DOHH2 (cell line): ENCODE measurements around the gene SPHK1.

Experiments
- EZH2phosphoT487 ChIP-seq: fragments of 200-600 bp; sonication (generic); IDR thresholded peaks from 2 replicates; pipeline ENCODE4 v1.6.1; 2017; ENCODE audit warnings: borderline replicate concordance, mild to moderate bottlenecking, antibody characterized with exemption, low read length, moderate library complexity, mixed read lengths
- TF ChIP-seq, protein P1 (sequence below): fragments of 200-600 bp; sonication (generic); IDR thresholded peaks from one replicate; pipeline ENCODE4 v1.5.1; 2014; ENCODE audit warnings: antibody characterized with exemption, mild to moderate bottlenecking, low read depth, low read length; ENCODE audit not compliant: poor library complexity, severe bottlenecking

DNA sequence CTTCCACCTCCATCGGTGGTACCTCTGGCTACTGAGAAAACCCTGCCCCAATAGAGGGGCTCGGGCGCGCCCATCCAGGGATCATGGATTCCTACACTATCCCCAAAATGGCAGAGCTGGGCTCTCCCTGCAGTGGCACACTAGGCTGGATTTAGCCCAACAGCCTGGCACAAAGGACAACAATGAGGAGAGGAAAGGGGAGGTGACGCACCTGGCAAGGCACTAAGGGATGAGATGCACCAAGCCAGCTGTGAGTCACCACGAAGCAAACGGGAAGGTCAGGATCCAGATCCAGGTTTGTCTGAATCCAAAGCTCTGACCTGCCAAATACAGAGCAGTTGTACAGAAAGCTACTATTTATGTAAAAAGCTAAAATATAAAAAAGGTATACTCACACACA lies 50.5 kb downstream of the SPHK1 start:
- TF ChIP-seq, protein P1, sequence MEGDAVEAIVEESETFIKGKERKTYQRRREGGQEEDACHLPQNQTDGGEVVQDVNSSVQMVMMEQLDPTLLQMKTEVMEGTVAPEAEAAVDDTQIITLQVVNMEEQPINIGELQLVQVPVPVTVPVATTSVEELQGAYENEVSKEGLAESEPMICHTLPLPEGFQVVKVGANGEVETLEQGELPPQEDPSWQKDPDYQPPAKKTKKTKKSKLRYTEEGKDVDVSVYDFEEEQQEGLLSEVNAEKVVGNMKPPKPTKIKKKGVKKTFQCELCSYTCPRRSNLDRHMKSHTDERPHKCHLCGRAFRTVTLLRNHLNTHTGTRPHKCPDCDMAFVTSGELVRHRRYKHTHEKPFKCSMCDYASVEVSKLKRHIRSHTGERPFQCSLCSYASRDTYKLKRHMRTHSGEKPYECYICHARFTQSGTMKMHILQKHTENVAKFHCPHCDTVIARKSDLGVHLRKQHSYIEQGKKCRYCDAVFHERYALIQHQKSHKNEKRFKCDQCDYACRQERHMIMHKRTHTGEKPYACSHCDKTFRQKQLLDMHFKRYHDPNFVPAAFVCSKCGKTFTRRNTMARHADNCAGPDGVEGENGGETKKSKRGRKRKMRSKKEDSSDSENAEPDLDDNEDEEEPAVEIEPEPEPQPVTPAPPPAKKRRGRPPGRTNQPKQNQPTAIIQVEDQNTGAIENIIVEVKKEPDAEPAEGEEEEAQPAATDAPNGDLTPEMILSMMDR: no peak
- TF ChIP-seq EZH2phosphoT487: no peak
